K562 (cell line): ENCODE results near the gene ADIPOR2. TPM values are rescaled to one million over a fixed set of nuclear protein-coding genes. Genes with fewer than 3 reads are reported as not detected.

ENCODE experiments used
- ATAC-seq: fragments of 200-7000 bp; cut with Tn5 transposase; 3 replicates; pipeline ENCODE4 v1.9.1; 2020; ENCODE audit warnings: moderate library complexity
- BruUV-seq: library from RNA; stranded (reverse); fragments of 400-500 nt; replicated peaks from 2 replicates; lab custom pipeline; 2021; lab: Mats Ljungman, UMichigan
- CTCF ChIA-PET: fragments of 300-600 bp; formaldehyde crosslinking; extraction: SDS; loops from one replicate; lab custom pipeline; 2021; ENCODE audit warnings: low intra/inter-chr PET ratio; lab: Yijun Ruan, JAX
- POLR2A ChIA-PET: fragments of 300-600, 350-650 bp; sonication (Branson Sonifier 250); formaldehyde crosslinking; extraction: SDS; loops from one replicate; lab custom pipeline; 2021; ENCODE audit warnings: antibody characterized with exemption, inconsistent platforms; lab: Yijun Ruan, JAX
- DNase-seq, 4 experiments: peaks; one replicate each; pipeline versions ENCODE4 v3.0.0 to v3.0.0-alpha.2; 2011 to 2018; ENCODE audit warnings: low spot score in 3 of 4, mixed read lengths in 3 of 4; ENCODE audit errors: extremely low read depth in 1 of 4
- FAIRE-seq: peaks from 2 replicates; lab custom pipeline; 2011; peaks lifted over from hg19 to GRCh38; lab: Jason Lieb, UNC
- H2AFZ ChIP-seq: 2 replicates; pipeline ENCODE4 v1.6.0; 2011; ENCODE audit warnings: low read depth, low read length, control low read depth, inconsistent platforms
- H3K27ac ChIP-seq: fragments of 200-600 bp; 3 replicates; pipeline ENCODE4 v1.8.0; 2011; ENCODE audit warnings: low read depth, mild to moderate bottlenecking, control low read depth, inconsistent platforms, low read length, moderate library complexity, mixed read lengths; ENCODE audit errors: extremely low read depth
- H3K27me3 ChIP-seq, 2 experiments: fragments of 300-600 bp in 1 of 2; 2 replicates in 1 of 2; 3 replicates in 1 of 2; pipeline versions ENCODE4 v1.6.0 to v1.8.0; 2011; ENCODE audit warnings: inconsistent platforms in 2 of 2, low read length in 2 of 2, mild to moderate bottlenecking in 1 of 2, mixed read lengths in 1 of 2, moderate library complexity in 1 of 2; ENCODE audit not compliant: control insufficient read depth in 2 of 2, insufficient read depth in 2 of 2
- H3K36me3 ChIP-seq: fragments of 300-600 bp; 3 replicates; pipeline ENCODE4 v1.8.0; 2011; ENCODE audit warnings: mild to moderate bottlenecking, low read length, inconsistent platforms; ENCODE audit not compliant: control insufficient read depth, insufficient read depth
- H3K4me1 ChIP-seq, 2 experiments: fragments of 200-600 bp in 1 of 2; replicated peaks in 1 of 2; 2 replicates in 1 of 2; 3 replicates in 1 of 2; pipeline versions ENCODE4 v1.5.1 to v1.8.0; 2011; ENCODE audit warnings: inconsistent platforms in 2 of 2, low read length in 2 of 2, mild to moderate bottlenecking in 1 of 2, mixed read lengths in 1 of 2, moderate library complexity in 1 of 2; ENCODE audit not compliant: control insufficient read depth in 2 of 2, insufficient read depth in 2 of 2
- H3K4me2 ChIP-seq: 2 replicates; pipeline ENCODE4 v1.6.1; 2011; ENCODE audit warnings: low read length, control low read depth, inconsistent platforms, mixed read lengths; ENCODE audit not compliant: insufficient read depth
- H3K4me3 ChIP-seq: fragments of 200-600 bp; sonication (generic), shearing (Covaris generic); 2 replicates; pipeline ENCODE4 v1.5.1; 2016; ENCODE audit warnings: control low read depth, inconsistent platforms
- H3K79me2 ChIP-seq: fragments of 200-600 bp; 3 replicates; pipeline ENCODE4 v1.8.0; 2011; ENCODE audit warnings: low read length, inconsistent platforms; ENCODE audit not compliant: control insufficient read depth, insufficient read depth
- H3K9ac ChIP-seq, 2 experiments: 2 replicates each; pipeline versions ENCODE4 v1.6.0 to v1.6.1; 2011; ENCODE audit warnings: low read depth in 2 of 2, low read length in 2 of 2, control low read depth in 1 of 2, inconsistent platforms in 1 of 2, mild to moderate bottlenecking in 1 of 2, mixed read lengths in 1 of 2; ENCODE audit not compliant: insufficient read depth in 1 of 2
- H3K9me1 ChIP-seq: one replicate; pipeline ENCODE4 v1.6.0; 2011; ENCODE audit warnings: inconsistent platforms, mild to moderate bottlenecking, low read length, moderate library complexity; ENCODE audit not compliant: control insufficient read depth, insufficient read depth
- H3K9me3 ChIP-seq: replicated peaks from 2 replicates; pipeline ENCODE4 v1.5.1; 2011; ENCODE audit warnings: low read depth, low read length, inconsistent platforms; ENCODE audit not compliant: control insufficient read depth, insufficient read depth
- H4K20me1 ChIP-seq: replicated peaks from 2 replicates; pipeline ENCODE4 v1.6.1; 2011; ENCODE audit warnings: low read length, inconsistent platforms, mixed read lengths; ENCODE audit not compliant: control insufficient read depth, insufficient read depth
- CBX5 ChIP-seq: IDR thresholded peaks from 2 replicates; pipeline ENCODE4 v1.6.1; 2014; ENCODE audit warnings: low read depth, borderline replicate concordance
- CHCHD3 ChIP-seq: fragments of 250-450 bp; sonication (Bioruptor Pico); IDR thresholded peaks from 2 replicates; pipeline ENCODE4 v2.1.2; 2022; ENCODE audit warnings: mild to moderate bottlenecking
- HDAC3 ChIP-seq: fragments of 450-650 bp; IDR thresholded peaks from 2 replicates; pipeline ENCODE4 v1.6.1; 2018; ENCODE audit warnings: borderline replicate concordance, mild to moderate bottlenecking, moderate library complexity; ENCODE audit not compliant: partially characterized antibody
- HNRNPLL ChIP-seq: fragments of 200-400 bp; formaldehyde crosslinking; IDR thresholded peaks from 2 replicates; pipeline ENCODE4 v1.6.1; 2017; ENCODE audit warnings: low read length, low read depth, mild to moderate bottlenecking; ENCODE audit not compliant: poor library complexity, severe bottlenecking
- KDM4B ChIP-seq, 2 experiments: fragments of 450-650 bp in 1 of 2; sonication (generic) in 1 of 2; IDR thresholded peaks; 2 replicates each; pipeline ENCODE4 v1.6.1; 2016 to 2017; ENCODE audit warnings: borderline replicate concordance in 2 of 2, antibody characterized with exemption in 1 of 2, low read depth in 1 of 2, mild to moderate bottlenecking in 1 of 2
- KHSRP ChIP-seq: fragments of 450-650 bp; IDR thresholded peaks from 2 replicates; pipeline ENCODE4 v1.6.1; 2017
- ZNF3 ChIP-seq: fragments of 250-450 bp; sonication (Bioruptor Pico); IDR thresholded peaks from 2 replicates; pipeline ENCODE4 v1.5.0; 2021; ENCODE audit warnings: mild to moderate bottlenecking, moderate library complexity
- WGBS: fragments of 100-300 bp; shearing (Covaris generic); methylation state at CpG from one replicate; pipeline ENCODE4 v1.1.6; 2016; ENCODE audit warnings: low coverage, mixed read lengths; ENCODE audit not compliant: insufficient coverage; ENCODE audit errors: missing lambda C conversion rate; 5-methylcytosine and 5-hydroxymethylcytosine counted together
- in situ Hi-C: fragments of 300-500 bp; cut with MboI; formaldehyde crosslinking; loops from 4 replicates; pipeline ENCODE4 v1.15.0; 2018; ENCODE audit warnings: inconsistent platforms, mixed read lengths
- intact Hi-C: fragments of 100-400 bp; cut with micrococcal nuclease; formaldehyde crosslinking; loops from 2 replicates; pipeline ENCODE4 v1.14.2; 2022
- polyA plus RNA-seq, 8 experiments: library from polyadenylated mRNA; depleted of rRNA in 4 of 8; stranded (reverse) in 5 of 8; unstranded in 3 of 8; fragments of >200 nt; fragmentation: Nextera tagmentation in 2 of 8; fragmentation: Illumina TruSeq in 1 of 8; extraction: Ambion mirVana in 2 of 8; extraction: Trizol in 1 of 8; gene quantifications; 2 replicates each; pipeline versions ENCODE4 v1.2.1 to v1.2.3, GENCODE V29; 2011 to 2014; ENCODE audit warnings: inconsistent platforms in 1 of 8, missing spikeins in 1 of 8
- total RNA-seq, 7 experiments: library from RNA; depleted of rRNA in 6 of 7; stranded (reverse); fragments of >200 nt in 6 of 7; fragmentation: Illumina TruSeq in 2 of 7; extraction: Trizol in 2 of 7; gene quantifications; 2 replicates each; pipeline versions ENCODE4 v1.2.1 to v1.2.3, GENCODE V29; 2011 to 2021; ENCODE audit warnings: low replicate concordance in 1 of 7
- TF ChIP-seq, protein P1 (sequence below): IDR thresholded peaks from 3 replicates; pipeline ENCODE4 v1.6.1; 2011; ENCODE audit warnings: borderline replicate concordance, mild to moderate bottlenecking; ENCODE audit not compliant: insufficient read length, insufficient read depth
- TF ChIP-seq, protein P2 (sequence below): sonication (generic); formaldehyde crosslinking; IDR thresholded peaks from 2 replicates; pipeline ENCODE4 v1.8.0; 2022; ENCODE audit warnings: mild to moderate bottlenecking, missing genetic modification reagents
- TF ChIP-seq, protein P3 (sequence below): fragments of 450-650 bp; IDR thresholded peaks from 2 replicates; pipeline ENCODE4 v1.6.1; 2018; ENCODE audit not compliant: partially characterized antibody
- TF ChIP-seq, protein P4 (sequence below), 3 experiments: IDR thresholded peaks in 2 of 3; conservative IDR thresholded peaks in 1 of 3; 2 replicates each; pipeline ENCODE4 v1.5.1; 2011 to 2012; ENCODE audit warnings: low read length in 3 of 3, mild to moderate bottlenecking in 3 of 3, control low read depth in 2 of 3, improper control_type of control experiment in 1 of 3, inconsistent platforms in 1 of 3, low read depth in 1 of 3, mixed read lengths in 1 of 3, moderate library complexity in 1 of 3; ENCODE audit not compliant: insufficient read depth in 2 of 3

ADIPOR2 gene
- total and polyA plus RNA-seq, 9 of the 15 experiments (the other 6 are each of a cell fraction or from before 2014, with no cell fraction given), result 10.9 to 63.5 (median 46.0) TPM

DNA sequence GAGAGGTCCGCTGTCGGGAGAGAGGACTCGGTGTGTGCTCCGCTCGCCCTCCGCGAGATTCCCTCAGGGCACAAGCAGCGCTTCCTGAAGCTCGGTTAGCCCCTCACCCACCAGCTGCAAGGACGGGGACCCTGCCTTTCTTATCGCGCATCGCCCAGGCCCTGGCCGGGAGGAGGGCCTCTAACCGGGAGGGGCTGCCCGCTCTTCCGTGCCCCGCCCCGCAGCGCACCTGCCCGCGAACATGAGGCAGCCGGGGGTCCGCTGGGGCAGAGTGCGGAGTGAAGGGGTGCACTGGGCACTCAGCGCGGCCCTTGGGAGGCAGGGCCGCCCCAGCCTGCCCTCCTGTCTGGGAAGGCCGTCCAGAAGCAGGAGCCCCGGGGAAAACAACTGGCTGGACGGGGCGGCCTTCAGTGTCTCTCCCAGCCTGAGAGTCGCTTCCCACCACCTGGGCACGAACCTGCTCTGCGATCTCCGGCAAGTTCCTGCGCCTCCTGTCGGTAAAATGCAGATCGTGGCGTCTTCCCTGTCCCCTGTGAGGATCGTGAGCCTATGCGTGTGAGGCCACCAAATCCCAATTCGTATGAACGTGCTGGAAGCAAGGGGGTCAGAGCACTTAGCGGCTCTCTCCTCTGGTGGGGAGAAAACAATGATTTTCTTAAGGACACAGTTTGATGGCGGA lies 28.0 kb upstream of the ADIPOR2 start:
- WGBS, result 36% methylated on average over 20 of the region's 46 CpGs
- in situ Hi-C loops, result no loop called here
- H3K27ac ChIP-seq, result peak overlapping the region; percentile 77
- H3K79me2 ChIP-seq, result no peaks in the 10 kb centered on the region
- H3K9me1 ChIP-seq, result no peaks in the 10 kb centered on the region
- no peaks in the 10 kb centered on the region for H3K27me3 ChIP-seq
- H4K20me1 ChIP-seq, result no peaks in the 10 kb centered on the region
- H3K36me3 ChIP-seq, result no peaks in the 10 kb centered on the region
- intact Hi-C loops, result no loop called here
- H3K4me2 ChIP-seq, result peak overlapping the region; percentile 78
- H2AFZ ChIP-seq, result peak overlapping the region; percentile 76
- peak overlapping the region; percentile 59 to 90 for H3K9ac ChIP-seq
- peaks cover 2% of the 10 kb centered on the region; the same call in 1 of the 2 replicates for H3K9me3 ChIP-seq
- ChIA-PET POLR2A (interaction anchor here (0.6 kb wide), 1 partner anchor 12 kb away, joined by 3 read pairs; no protein-coding TSS in a partner anchor), CTCF (no interaction called here)
- ATAC-seq, result peak; percentile 67
- peaks cover 19 to 24% of the 10 kb centered on the region in 2 experiments for H3K4me1 ChIP-seq
- no TSS peak for BruUV-seq
- H3K4me3 ChIP-seq, result peak overlapping the region; percentile 43
- DNase-seq, result peak; percentile 67 to 82 (median 78)
- FAIRE-seq, result no peak
- TF ChIP-seq HDAC3 (no peak), ZNF3 (CRISPR knock-in tag) (no peak), KDM4B (IDR thresholded peaks at IDR 0.05; ENCODE audit: borderline replicate concordance in 2 of 2, low read depth in 1 of 2) (no peak), CBX5 (0 out of 2 replicates have a peak, but pooled peaks have one; percentile 10), HNRNPLL (peak; percentile 28), CHCHD3 (CRISPR knock-in tag) (no peak), KHSRP (no peak)
- TF ChIP-seq, protein P1, sequence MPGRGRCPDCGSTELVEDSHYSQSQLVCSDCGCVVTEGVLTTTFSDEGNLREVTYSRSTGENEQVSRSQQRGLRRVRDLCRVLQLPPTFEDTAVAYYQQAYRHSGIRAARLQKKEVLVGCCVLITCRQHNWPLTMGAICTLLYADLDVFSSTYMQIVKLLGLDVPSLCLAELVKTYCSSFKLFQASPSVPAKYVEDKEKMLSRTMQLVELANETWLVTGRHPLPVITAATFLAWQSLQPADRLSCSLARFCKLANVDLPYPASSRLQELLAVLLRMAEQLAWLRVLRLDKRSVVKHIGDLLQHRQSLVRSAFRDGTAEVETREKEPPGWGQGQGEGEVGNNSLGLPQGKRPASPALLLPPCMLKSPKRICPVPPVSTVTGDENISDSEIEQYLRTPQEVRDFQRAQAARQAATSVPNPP, result no peak
- TF ChIP-seq, protein P2, sequence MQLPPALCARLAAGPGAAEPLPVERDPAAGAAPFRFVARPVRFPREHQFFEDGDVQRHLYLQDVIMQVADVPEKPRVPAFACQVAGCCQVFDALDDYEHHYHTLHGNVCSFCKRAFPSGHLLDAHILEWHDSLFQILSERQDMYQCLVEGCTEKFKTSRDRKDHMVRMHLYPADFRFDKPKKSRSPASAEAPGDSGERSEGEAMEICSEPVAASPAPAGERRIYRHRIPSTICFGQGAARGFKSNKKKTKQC (CRISPR knock-in tag), result no peak
- TF ChIP-seq, protein P3, sequence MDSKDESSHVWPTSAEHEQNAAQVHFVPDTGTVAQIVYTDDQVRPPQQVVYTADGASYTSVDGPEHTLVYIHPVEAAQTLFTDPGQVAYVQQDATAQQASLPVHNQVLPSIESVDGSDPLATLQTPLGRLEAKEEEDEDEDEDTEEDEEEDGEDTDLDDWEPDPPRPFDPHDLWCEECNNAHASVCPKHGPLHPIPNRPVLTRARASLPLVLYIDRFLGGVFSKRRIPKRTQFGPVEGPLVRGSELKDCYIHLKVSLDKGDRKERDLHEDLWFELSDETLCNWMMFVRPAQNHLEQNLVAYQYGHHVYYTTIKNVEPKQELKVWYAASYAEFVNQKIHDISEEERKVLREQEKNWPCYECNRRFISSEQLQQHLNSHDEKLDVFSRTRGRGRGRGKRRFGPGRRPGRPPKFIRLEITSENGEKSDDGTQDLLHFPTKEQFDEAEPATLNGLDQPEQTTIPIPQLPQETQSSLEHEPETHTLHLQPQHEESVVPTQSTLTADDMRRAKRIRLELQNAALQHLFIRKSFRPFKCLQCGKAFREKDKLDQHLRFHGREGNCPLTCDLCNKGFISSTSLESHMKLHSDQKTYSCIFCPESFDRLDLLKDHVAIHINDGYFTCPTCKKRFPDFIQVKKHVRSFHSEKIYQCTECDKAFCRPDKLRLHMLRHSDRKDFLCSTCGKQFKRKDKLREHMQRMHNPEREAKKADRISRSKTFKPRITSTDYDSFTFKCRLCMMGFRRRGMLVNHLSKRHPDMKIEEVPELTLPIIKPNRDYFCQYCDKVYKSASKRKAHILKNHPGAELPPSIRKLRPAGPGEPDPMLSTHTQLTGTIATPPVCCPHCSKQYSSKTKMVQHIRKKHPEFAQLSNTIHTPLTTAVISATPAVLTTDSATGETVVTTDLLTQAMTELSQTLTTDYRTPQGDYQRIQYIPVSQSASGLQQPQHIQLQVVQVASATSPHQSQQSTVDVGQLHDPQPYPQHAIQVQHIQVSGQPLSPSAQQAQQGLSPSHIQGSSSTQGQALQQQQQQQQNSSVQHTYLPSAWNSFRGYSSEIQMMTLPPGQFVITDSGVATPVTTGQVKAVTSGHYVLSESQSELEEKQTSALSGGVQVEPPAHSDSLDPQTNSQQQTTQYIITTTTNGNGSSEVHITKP, result no peak
- TF ChIP-seq, protein P4, sequence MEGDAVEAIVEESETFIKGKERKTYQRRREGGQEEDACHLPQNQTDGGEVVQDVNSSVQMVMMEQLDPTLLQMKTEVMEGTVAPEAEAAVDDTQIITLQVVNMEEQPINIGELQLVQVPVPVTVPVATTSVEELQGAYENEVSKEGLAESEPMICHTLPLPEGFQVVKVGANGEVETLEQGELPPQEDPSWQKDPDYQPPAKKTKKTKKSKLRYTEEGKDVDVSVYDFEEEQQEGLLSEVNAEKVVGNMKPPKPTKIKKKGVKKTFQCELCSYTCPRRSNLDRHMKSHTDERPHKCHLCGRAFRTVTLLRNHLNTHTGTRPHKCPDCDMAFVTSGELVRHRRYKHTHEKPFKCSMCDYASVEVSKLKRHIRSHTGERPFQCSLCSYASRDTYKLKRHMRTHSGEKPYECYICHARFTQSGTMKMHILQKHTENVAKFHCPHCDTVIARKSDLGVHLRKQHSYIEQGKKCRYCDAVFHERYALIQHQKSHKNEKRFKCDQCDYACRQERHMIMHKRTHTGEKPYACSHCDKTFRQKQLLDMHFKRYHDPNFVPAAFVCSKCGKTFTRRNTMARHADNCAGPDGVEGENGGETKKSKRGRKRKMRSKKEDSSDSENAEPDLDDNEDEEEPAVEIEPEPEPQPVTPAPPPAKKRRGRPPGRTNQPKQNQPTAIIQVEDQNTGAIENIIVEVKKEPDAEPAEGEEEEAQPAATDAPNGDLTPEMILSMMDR (IDR thresholded peaks at IDR 0.05 in 2 of 3, conservative IDR thresholded peaks at IDR 0.05 in 1 of 3; ENCODE audit: insufficient read depth in 2 of 3, low read depth in 1 of 3, low read length in 3 of 3), result peak; percentile 36 to 57 (median 47)
